ENCODE results near the gene NOL3. TPM values are rescaled to one million over a fixed set of nuclear protein-coding genes. Genes with fewer than 3 reads are reported as not detected.

NOL3 gene
- total RNA-seq, 1 experiment from 2014 or later, result 8.5 TPM

GRCh38 chr16:67163164-67163998 is 7.0 kb upstream of the NOL3 start (continued):
- TF ChIP-seq ZBTB43 (CRISPR knock-in tag; IDR thresholded peaks at IDR 0.05) (peak; percentile 79; the same call in 1 of the 2 replicates), ATF3 (CRISPR knock-in tag; conservative IDR thresholded peaks at IDR 0.05) (no peak), ZNF219 (CRISPR knock-in tag; IDR thresholded peaks at IDR 0.05; ENCODE audit: borderline replicate concordance) (no peak), FOXK1 (CRISPR knock-in tag; IDR thresholded peaks at IDR 0.05) (peak; percentile 16; the same call in 1 of the 2 replicates)

- peaks cover 42% of the 10 kb centered on the region for H3K4me1 Mint-ChIP-seq
- H3K4me3 Mint-ChIP-seq, result peak overlapping the region; percentile 58
- CTCF ChIA-PET, result interaction anchor here (0.9 to 15.6 kb wide), 9 partner anchors 6 to 203 kb away, joined by 3 to 386 read pairs (median 9); partner anchors contain the start of genes B3GNT9, CES3, FBXL8 and HSF4
- POLR2A ChIA-PET, result no interaction called here
- H3K27me3 Mint-ChIP-seq (ENCODE audit: low read depth), result peaks cover 99% of the 10 kb centered on the region
- ATAC-seq (no peak), DNase-seq (ENCODE audit: low spot score) (no peak)
- no peaks in the 10 kb centered on the region for H3K9me3 Mint-ChIP-seq
- no peak overlapping the region for H3K27ac Mint-ChIP-seq
- peaks cover 2% of the 10 kb centered on the region; the same call in 1 of the 2 replicates for H3K36me3 Mint-ChIP-seq
- TF ChIP-seq ESRRA (CRISPR knock-in tag; IDR thresholded peaks at IDR 0.05; ENCODE audit: borderline replicate concordance) (0 out of 2 replicates have a peak, but pooled peaks have one; percentile 8), ZSCAN18 (CRISPR knock-in tag; IDR thresholded peaks at IDR 0.05) (no peak)
Measured at GRCh38 chr16:67163999-67164558, 6.3 kb upstream of the NOL3 start.

GRCh38 chr16:67164599-67165061 is 5.7 kb upstream of the NOL3 start, which contains the start of gene HSF4:
TSS of gene HSF4 (plus strand) at chr16:67164745. CDS start at chr16:67164812, 67 bp downstream.
- H3K4me1 Mint-ChIP-seq, result peaks cover 41% of the 10 kb centered on the region
- DNase-seq (ENCODE audit: low spot score) (no peak), ATAC-seq (no peak)
- H3K27ac Mint-ChIP-seq, result no peak within 1 kb of the TSS
- H3K27me3 Mint-ChIP-seq (ENCODE audit: low read depth), result peaks cover 99% of the 10 kb centered on the region
- peaks cover 2% of the 10 kb centered on the region; the same call in 1 of the 2 replicates for H3K36me3 Mint-ChIP-seq
- POLR2A ChIA-PET, result no interaction called here
- H3K4me3 Mint-ChIP-seq, result peak within 1 kb of the TSS; percentile 65
- TF ChIP-seq ZNF317 (CRISPR knock-in tag; IDR thresholded peaks at IDR 0.05; ENCODE audit: borderline replicate concordance, low read depth) (no peak), TEAD4 (CRISPR knock-in tag; IDR thresholded peaks at IDR 0.05) (no peak), USF2 (CRISPR knock-in tag; IDR thresholded peaks at IDR 0.05) (peak; percentile 36; the same call in 1 of the 2 replicates), GABPB1 (CRISPR knock-in tag; IDR thresholded peaks at IDR 0.05) (peak; percentile 60; the same call in 1 of the 2 replicates), ZNF138 (CRISPR knock-in tag; conservative IDR thresholded peaks at IDR 0.05) (no peak), NFYB (CRISPR knock-in tag; conservative IDR thresholded peaks at IDR 0.05; ENCODE audit: low read depth) (no peak), PRDM15 (CRISPR knock-in tag; IDR thresholded peaks at IDR 0.05) (peak; percentile 63), FOXP1 (CRISPR knock-in tag; IDR thresholded peaks at IDR 0.05; ENCODE audit: borderline replicate concordance) (0 out of 2 replicates have a peak, but pooled peaks have one; percentile 27)
- CTCF ChIA-PET, result interaction anchor here (0.6 to 15.6 kb wide), 5 partner anchors 8 to 147 kb away, joined by 3 to 386 read pairs (median 5); partner anchors contain the start of genes B3GNT9, FBXL8 and TRADD
- H3K9me3 Mint-ChIP-seq, result no peaks in the 10 kb centered on the region
